ENCODE measurements around the gene POU6F1. TPM values are rescaled to one million over a fixed set of nuclear protein-coding genes. Genes with fewer than 3 reads are reported as not detected.

The POU6F1 gene, protein sequence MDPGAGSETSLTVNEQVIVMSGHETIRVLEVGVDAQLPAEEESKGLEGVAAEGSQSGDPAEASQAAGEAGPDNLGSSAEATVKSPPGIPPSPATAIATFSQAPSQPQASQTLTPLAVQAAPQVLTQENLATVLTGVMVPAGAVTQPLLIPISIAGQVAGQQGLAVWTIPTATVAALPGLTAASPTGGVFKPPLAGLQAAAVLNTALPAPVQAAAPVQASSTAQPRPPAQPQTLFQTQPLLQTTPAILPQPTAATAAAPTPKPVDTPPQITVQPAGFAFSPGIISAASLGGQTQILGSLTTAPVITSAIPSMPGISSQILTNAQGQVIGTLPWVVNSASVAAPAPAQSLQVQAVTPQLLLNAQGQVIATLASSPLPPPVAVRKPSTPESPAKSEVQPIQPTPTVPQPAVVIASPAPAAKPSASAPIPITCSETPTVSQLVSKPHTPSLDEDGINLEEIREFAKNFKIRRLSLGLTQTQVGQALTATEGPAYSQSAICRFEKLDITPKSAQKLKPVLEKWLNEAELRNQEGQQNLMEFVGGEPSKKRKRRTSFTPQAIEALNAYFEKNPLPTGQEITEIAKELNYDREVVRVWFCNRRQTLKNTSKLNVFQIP
- total RNA-seq = 1.5 and 2.6 TPM in 2 replicates

DNA sequence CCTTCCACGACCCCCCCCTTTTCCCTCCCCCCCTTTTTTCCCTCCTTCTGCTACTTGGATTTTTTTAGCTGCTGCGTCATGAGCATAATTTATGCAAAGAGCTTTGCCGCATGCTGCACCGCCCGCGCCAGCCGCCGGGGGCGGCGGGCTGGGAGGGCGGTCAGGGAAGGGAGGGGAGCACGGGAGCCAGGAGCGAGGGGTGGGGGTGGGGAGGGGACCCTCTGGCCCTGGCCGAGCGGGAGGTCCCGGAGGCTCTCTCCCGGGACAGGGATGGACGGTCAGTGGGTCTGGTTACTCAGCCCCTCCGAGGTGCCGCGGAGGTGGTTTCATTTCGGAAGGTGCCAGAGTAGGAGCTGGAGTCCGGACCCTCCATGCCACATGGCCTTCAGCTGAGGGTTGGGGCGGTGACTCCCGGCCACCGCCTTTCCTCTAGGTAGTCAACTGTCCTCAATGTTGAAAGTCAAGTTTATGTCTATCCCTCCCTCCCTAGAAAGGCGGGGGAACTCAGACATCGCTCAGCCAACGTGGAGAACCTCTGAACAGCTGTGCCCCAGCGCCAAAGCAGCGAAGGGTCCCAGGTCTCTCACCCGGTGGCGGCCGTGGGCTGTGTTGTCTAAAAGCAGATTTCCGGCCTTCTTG is at the start of gene POU6F1:
TSS of gene POU6F1 (minus strand) at position 95 of the 639 bp plus-strand sequence. CDS start 11,226 bp downstream, outside the sequence.

DNA sequence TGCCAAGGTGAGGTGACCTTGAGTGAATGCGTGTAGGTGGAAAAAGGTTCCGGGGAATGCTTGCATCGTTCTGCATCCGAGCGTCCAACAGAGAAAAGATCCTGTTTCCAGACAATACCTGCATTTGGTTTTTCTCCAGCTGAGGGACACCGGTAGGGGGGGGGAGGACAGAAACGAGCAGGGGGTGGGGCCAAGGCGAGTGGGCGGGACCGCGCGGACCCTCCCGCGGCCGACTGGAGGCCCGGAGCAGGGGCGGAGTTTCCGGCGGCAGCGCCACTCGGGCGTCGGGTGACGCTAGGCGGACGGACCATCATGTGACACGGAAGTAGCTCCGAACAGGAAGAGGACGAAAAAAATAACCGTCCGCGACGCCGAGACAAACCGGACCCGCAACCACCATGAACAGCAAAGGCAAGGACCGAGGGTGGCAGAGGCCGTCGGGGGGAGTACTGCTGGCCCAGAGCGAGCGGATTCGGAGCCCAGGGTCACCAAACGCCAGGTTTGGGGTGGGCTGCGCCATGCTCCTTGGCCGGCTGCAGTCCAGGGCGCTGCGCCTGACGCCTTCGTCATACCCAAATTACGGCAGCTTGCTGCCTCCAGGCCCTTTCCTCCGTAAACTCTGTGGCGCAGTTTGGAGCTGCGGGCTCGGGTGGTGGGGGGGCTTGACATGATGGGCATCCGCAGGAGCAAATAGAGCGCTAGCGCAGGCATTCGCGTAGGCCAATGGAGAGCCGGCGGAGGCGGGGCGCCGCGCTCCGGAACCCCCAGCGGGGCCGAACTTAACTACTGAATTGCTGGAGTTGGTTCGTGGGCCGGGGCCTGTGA is 20.9 kb upstream of the POU6F1 start, which contains the start of gene DAZAP2:
TSS of gene DAZAP2 (plus strand) at position 317 of the 825 bp plus-strand sequence. CDS start at position 399, 82 bp downstream.

DNA sequence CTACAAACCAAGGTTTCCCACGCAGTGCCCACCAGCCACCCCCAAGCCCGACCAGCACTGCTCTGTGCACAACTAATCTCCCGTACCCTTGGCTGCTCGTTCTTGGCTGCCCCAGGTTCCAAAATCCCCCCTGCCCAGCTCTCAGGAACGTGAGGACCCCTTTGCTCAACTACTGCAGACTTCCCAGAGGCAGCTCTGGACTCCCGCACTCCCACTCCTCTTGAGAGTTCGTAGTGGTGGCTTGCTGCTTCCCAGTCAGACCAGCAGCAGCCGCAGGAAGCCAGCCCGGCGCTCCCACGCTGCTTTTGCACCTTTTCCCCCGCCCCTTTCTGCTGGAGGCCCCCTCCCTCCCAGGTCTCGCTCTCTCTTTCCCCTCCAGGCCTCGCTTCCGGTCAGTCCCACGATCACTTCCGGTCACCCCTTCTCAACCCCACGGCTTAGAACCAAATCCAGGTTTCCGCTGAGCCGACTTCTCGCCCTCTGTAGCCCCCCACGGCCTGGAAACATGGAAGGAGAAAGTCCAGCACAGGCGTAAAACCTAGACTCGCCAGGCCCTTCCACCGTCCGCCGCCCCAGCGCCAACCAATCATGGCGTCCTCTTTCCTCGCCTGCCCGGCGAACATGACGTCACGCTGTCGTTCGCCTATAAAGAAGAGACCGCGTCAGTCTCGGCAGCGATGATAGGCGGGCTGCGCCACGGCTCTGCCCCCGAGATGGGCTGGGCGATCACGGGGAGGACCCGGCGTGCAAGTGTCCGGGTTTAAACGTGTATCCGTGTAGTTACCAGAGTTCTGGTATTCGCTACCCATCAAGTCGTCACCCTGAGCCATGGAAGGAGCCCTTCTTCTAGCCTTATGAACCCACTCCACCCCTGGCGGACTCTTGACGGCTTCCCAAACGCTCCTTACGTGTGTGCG is 45.1 kb downstream of the POU6F1 start, which contains the start of gene TFCP2:
TSS of gene TFCP2 (minus strand) at position 621 of the 917 bp plus-strand sequence. CDS start 713 bp downstream, outside the sequence.

Small RNAs within 50 kb of the gene (small RNA-seq; reads per million reads assigned to genes)
- gene RF00019 = not detected
- gene RNU6-199P = not detected

Other genes starting within 250 kb of the POU6F1 start
- 53.2 and 58.2 TPM in 2 replicates for gene SLC11A2, start 191.7 kb downstream of the POU6F1 start, total RNA-seq
- 32.6 and 39.6 TPM in 2 replicates for gene LETMD1, start 169.7 kb downstream of the POU6F1 start, total RNA-seq
- gene CSRNP2, start 134.5 kb downstream of the POU6F1 start, total RNA-seq = 31.9 and 37.9 TPM in 2 replicates
- gene TFCP2, start 44.9 kb downstream of the POU6F1 start, total RNA-seq = 12.9 TPM in 2 replicates
- gene DAZAP2, start 20.8 kb upstream of the POU6F1 start, total RNA-seq = 125 and 183 TPM in 2 replicates
- gene SMAGP, start 52.4 kb upstream of the POU6F1 start, total RNA-seq = 22.8 and 23.1 TPM in 2 replicates
- not detected in 2 replicates for gene BIN2, start 106.1 kb upstream of the POU6F1 start, total RNA-seq
- not detected in 2 replicates for gene CELA1, start 128.6 kb upstream of the POU6F1 start, total RNA-seq
- gene GALNT6, start 173.3 kb upstream of the POU6F1 start, total RNA-seq = 58.3 and 72.1 TPM in 2 replicates
- 5.2 and 5.5 TPM in 2 replicates for gene SLC4A8, start 206.8 kb upstream of the POU6F1 start, total RNA-seq

Measured in thoracic aorta endothelial cell (primary cell).